Neural cell (in vitro differentiated cells): ENCODE measurements around the gene SRSF7.

Source experiments
- POLR2AphosphoS5 ChIP-seq: IDR thresholded peaks from 2 replicates; pipeline ENCODE4 v1.6.1; 2012
- SMC3 ChIP-seq: fragments of 450-650 bp; conservative IDR thresholded peaks from 2 replicates; pipeline ENCODE4 v1.6.1; 2014; ENCODE audit warnings: antibody characterized with exemption, mild to moderate bottlenecking, moderate library complexity; ENCODE audit not compliant: poor library complexity
- TAF1 ChIP-seq: IDR thresholded peaks from 2 replicates; pipeline ENCODE4 v1.6.1; 2012; ENCODE audit warnings: low read depth
- TF ChIP-seq, protein P1 (sequence below): fragments of 450-650 bp; IDR thresholded peaks from 2 replicates; pipeline ENCODE4 v1.5.1; 2014; ENCODE audit warnings: antibody characterized with exemption, mild to moderate bottlenecking, moderate library complexity; ENCODE audit not compliant: poor library complexity, severe bottlenecking

DNA sequence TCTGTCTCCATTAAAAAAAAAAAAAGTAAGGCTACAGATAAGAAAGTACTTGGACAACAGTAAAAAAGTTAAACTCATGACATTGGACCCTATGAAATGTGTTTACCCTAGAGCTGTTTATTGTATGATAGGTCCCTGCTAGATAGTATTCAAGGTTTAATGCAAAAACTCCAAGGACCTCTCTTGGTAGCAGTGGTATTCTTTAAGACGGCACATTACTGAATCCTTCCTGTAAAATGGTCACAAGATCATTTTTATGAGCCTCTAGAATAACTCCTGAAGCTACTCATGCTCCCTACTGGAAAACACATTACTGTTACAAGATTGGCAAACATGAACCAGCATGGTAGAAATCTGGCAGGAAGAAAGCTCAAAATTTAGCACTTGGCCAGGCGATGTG, 46.5 kb downstream of the SRSF7 start:
- TF ChIP-seq, protein P1, sequence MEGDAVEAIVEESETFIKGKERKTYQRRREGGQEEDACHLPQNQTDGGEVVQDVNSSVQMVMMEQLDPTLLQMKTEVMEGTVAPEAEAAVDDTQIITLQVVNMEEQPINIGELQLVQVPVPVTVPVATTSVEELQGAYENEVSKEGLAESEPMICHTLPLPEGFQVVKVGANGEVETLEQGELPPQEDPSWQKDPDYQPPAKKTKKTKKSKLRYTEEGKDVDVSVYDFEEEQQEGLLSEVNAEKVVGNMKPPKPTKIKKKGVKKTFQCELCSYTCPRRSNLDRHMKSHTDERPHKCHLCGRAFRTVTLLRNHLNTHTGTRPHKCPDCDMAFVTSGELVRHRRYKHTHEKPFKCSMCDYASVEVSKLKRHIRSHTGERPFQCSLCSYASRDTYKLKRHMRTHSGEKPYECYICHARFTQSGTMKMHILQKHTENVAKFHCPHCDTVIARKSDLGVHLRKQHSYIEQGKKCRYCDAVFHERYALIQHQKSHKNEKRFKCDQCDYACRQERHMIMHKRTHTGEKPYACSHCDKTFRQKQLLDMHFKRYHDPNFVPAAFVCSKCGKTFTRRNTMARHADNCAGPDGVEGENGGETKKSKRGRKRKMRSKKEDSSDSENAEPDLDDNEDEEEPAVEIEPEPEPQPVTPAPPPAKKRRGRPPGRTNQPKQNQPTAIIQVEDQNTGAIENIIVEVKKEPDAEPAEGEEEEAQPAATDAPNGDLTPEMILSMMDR, result no peak
- TF ChIP-seq POLR2AphosphoS5 (no peak), TAF1 (no peak), SMC3 (no peak)
